Thoracic aorta (tissue), 2 donors: ENCODE measurements around the gene KIAA1671. TPM values are rescaled to one million over a fixed set of nuclear protein-coding genes. Genes with fewer than 3 reads are reported as not detected.

Source experiments
- ATAC-seq: fragments of 150-250 bp; one replicate; pipeline ENCODE4 v1.8.0; 2017; ENCODE audit warnings: low read depth; ENCODE audit not compliant: insufficient number of reproducible peaks, low FRiP score
- DNase-seq: peaks from one replicate; pipeline ENCODE4 v3.0.0-alpha.2; 2020; ENCODE audit warnings: low spot score
- H3K27ac ChIP-seq, 2 donors: fragments of 200-600 bp; sonication (generic); 1 replicate in 1 of 2; 2 replicates in 1 of 2; pipeline ENCODE4 v1.5.1; 2016; ENCODE audit warnings: mild to moderate bottlenecking in 2 of 2, moderate library complexity in 2 of 2
- H3K27me3 ChIP-seq: fragments of 200-600 bp; sonication (generic); replicated peaks from 2 replicates; pipeline ENCODE4 v1.6.0; 2016; ENCODE audit warnings: mild to moderate bottlenecking; ENCODE audit not compliant: insufficient read depth
- H3K36me3 ChIP-seq: fragments of 200-600 bp; sonication (generic); one replicate; pipeline ENCODE4 v1.5.1; 2016
- H3K4me1 ChIP-seq, 2 donors: fragments of 200-600 bp; sonication (generic); 1 replicate in 1 of 2; 2 replicates in 1 of 2; pipeline versions ENCODE4 v1.5.1 to v1.6.0; 2016; ENCODE audit warnings: low read depth in 2 of 2, mild to moderate bottlenecking in 1 of 2; ENCODE audit not compliant: control insufficient read depth in 1 of 2
- H3K4me3 ChIP-seq: fragments of 200-600 bp; sonication (generic); 2 replicates; pipeline ENCODE4 v1.5.1; 2016; ENCODE audit warnings: mild to moderate bottlenecking
- H3K9me3 ChIP-seq: fragments of 200-600 bp; sonication (generic); 2 replicates; pipeline ENCODE4 v1.5.1; 2016
- total RNA-seq, 2 donors: library from RNA; depleted of rRNA; stranded (reverse); fragments of >200 nt; gene quantifications; one replicate each; pipeline versions ENCODE4 v1.1.0 to v1.2.3, GENCODE V29; 2016
- TF ChIP-seq, protein P1 (sequence below): fragments of 200-600 bp; sonication (generic); IDR thresholded peaks from one replicate; pipeline ENCODE4 v1.5.1; 2019; ENCODE audit warnings: antibody characterized with exemption

Gene KIAA1671
- total RNA-seq, 2 donors from 2014 or later: 57.8 to 86.8 TPM

DNA sequence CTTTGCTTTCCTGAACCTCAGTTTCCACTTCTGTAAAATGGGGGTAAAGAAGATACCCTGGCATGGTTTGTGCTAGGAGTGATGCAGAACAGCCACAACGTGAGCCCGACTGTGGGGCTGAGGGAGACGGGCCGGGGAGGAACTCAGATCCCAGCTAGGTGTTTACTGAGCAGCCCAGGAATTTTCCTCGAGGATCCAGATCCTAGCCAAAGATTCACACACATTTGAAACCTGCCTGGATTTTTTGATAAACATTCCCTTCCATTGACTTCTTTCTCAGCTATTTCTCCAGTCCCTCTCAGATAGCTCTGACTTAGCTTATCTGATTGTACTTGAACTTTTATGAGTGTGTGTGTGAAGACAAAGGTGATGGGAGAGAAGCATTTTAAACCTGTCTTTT is 98.0 kb downstream of the KIAA1671 start:
- H3K4me1 ChIP-seq: no peaks in the 10 kb centered on the region
- H3K27me3 ChIP-seq: no peaks in the 10 kb centered on the region
- H3K9me3 ChIP-seq: peaks cover 4% of the 10 kb centered on the region
- TF ChIP-seq, protein P1, sequence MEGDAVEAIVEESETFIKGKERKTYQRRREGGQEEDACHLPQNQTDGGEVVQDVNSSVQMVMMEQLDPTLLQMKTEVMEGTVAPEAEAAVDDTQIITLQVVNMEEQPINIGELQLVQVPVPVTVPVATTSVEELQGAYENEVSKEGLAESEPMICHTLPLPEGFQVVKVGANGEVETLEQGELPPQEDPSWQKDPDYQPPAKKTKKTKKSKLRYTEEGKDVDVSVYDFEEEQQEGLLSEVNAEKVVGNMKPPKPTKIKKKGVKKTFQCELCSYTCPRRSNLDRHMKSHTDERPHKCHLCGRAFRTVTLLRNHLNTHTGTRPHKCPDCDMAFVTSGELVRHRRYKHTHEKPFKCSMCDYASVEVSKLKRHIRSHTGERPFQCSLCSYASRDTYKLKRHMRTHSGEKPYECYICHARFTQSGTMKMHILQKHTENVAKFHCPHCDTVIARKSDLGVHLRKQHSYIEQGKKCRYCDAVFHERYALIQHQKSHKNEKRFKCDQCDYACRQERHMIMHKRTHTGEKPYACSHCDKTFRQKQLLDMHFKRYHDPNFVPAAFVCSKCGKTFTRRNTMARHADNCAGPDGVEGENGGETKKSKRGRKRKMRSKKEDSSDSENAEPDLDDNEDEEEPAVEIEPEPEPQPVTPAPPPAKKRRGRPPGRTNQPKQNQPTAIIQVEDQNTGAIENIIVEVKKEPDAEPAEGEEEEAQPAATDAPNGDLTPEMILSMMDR: no peak
- ATAC-seq (no peak), DNase-seq (no peak)
- H3K27ac ChIP-seq: no peak overlapping the region
- H3K4me3 ChIP-seq: no peak overlapping the region
- no peaks in the 10 kb centered on the region for H3K36me3 ChIP-seq

GRCh38 chr22:25051073-25051472 is 98.6 kb downstream of the KIAA1671 start:
- no peak overlapping the region for H3K27ac ChIP-seq
- DNase-seq (no peak), ATAC-seq (no peak)
- no peaks in the 10 kb centered on the region for H3K36me3 ChIP-seq
- TF ChIP-seq, protein P1: no peak
- peaks cover 4% of the 10 kb centered on the region for H3K9me3 ChIP-seq
- H3K4me1 ChIP-seq: no peaks in the 10 kb centered on the region
- H3K27me3 ChIP-seq: no peaks in the 10 kb centered on the region
- no peak overlapping the region for H3K4me3 ChIP-seq

DNA sequence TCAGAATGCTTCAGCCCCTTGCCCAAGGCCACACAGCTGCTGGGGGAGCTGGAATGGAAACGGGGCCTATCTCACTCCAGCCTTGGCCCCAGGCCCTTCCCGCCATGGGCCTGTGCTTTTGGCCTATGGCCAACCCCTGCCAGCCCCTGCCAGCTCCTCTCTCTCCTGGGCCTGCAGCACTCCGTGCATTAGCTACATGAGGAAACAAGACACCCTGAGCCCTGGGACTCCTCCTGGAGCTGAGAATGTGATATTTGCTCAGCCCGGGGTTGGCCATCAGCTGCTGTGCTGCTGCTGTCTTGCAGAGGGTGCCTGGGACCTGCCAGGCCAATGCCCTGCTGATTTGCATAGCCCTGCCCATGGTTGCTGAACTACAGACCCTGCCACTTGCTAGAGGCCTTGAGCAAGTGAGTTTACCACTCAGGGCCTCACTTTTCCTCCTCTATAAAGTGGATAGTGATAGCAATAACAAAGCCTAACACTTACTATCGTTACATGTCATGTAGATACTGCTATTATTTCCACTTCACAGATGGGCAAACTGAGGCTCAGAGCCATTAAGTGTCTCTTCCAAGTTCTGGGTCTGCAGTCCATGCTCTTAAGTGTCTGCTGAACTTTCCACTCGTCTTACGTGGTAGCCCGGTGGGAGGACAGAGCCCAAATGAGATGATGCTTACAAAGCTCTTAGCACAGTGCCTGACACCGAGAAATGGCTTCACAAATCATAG is 99.6 kb downstream of the KIAA1671 start:
- peaks cover 4% of the 10 kb centered on the region for H3K9me3 ChIP-seq
- no peak overlapping the region for H3K4me3 ChIP-seq
- no peak overlapping the region for H3K27ac ChIP-seq
- H3K27me3 ChIP-seq: no peaks in the 10 kb centered on the region
- H3K4me1 ChIP-seq: no peaks in the 10 kb centered on the region
- TF ChIP-seq, protein P1: no peak
- ATAC-seq (no peak), DNase-seq (no peak)
- no peaks in the 10 kb centered on the region for H3K36me3 ChIP-seq

GRCh38 chr22:25053153-25053805 is 100.8 kb downstream of the KIAA1671 start:
- TF ChIP-seq, protein P1: no peak
- DNase-seq: no peak
- no peaks in the 10 kb centered on the region for H3K27me3 ChIP-seq
- no peaks in the 10 kb centered on the region for H3K4me1 ChIP-seq
- no peak overlapping the region for H3K4me3 ChIP-seq
- ATAC-seq: no peak
- H3K27ac ChIP-seq: no peak overlapping the region
- no peaks in the 10 kb centered on the region for H3K36me3 ChIP-seq
- peaks cover 4% of the 10 kb centered on the region for H3K9me3 ChIP-seq

GRCh38 chr22:25054943-25055511 is 102.5 kb downstream of the KIAA1671 start:
- Histone ChIP-seq H3K4me1 (no peaks in the 10 kb centered on the region), H3K9me3 (peaks cover 4% of the 10 kb centered on the region), H3K36me3 (no peaks in the 10 kb centered on the region), H3K27ac (no peak overlapping the region), H3K27me3 (no peaks in the 10 kb centered on the region), H3K4me3 (no peak overlapping the region)
- DNase-seq (no peak), ATAC-seq (no peak)
- TF ChIP-seq, protein P1: no peak
